ENCODE measurements around the gene FBXW4.
A peak's percentile ranks its signal among the peaks of the same experiment; 100 is the strongest.
"Not testable (repeated sequence)": the region's sequence is repeated elsewhere in the genome, so short reads cannot be mapped to it uniquely, and the experiment has no call there.

The FBXW4 gene

DNA sequence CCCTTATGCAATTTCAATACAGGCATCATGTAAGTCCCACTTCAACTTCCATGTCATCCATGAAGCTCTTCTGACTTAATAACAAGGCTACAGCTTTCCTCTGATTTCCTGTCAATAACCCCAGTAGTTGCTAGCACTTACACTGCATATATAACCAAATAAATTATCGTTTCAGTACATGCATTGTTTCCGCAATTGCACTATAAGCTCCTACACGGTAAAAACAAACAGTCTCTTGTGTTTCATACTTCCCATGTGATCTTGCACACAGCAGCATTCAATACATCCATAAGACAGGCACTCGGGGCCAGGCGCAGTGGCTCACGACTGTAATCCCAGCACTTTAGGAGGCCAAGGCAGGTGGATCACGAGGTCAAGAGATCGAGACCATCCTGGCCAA is 41.4 kb downstream of the FBXW4 start:
- DNase-seq (ENCODE audit: insufficient read length, low spot score), result no peak
- FAIRE-seq, result no peak
- TF ChIP-seq POLR2A (IDR thresholded peaks at IDR 0.05; ENCODE audit: low read depth, low read length), result no peak

DNA sequence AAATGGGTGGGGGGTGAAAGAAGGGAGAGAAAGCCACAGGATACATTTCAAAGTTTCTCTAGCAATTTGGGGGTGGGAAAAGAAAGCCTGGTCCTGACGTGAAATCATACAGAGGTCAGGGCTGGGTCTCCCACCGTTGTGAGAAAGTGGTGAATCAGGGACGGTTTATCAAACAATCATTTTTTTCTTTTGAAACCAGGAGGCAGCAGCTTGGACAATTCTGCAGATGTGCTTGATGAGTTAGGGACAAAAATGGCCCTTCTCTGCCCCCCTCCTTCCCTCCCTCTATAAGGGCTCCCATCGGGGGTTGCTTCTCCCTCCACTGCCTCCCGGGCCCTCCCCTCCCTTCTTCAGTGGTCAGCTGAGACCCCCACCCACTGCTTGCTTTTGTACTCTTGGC is 43.6 kb downstream of the FBXW4 start:
- no peak for FAIRE-seq
- no peak for DNase-seq (ENCODE audit: insufficient read length, low spot score)
- TF ChIP-seq POLR2A (IDR thresholded peaks at IDR 0.05; ENCODE audit: low read depth, low read length), result no peak

DNA sequence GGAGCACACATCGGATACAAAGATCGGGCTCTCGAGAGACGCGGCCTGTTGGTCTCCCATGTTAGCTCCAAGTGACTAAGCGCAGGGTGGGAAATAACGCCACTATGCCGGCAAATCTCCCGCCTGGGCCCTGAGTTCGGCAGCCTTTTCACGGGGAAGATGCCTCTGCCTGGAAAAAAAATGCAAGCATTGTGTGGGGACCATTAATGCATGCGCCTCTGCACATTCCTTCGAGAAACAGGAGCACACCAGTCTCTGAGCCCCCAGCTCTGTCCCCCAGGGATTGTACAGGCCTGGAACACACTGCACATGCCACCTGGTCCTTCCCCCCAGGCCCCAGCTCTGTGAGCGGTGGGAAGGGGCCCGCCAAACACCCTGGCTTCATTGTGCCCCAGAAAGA is 44.1 kb downstream of the FBXW4 start:
- TF ChIP-seq POLR2A (IDR thresholded peaks at IDR 0.05; ENCODE audit: low read depth, low read length), result no peak
- no peak for FAIRE-seq
- no peak for DNase-seq (ENCODE audit: insufficient read length, low spot score)

DNA sequence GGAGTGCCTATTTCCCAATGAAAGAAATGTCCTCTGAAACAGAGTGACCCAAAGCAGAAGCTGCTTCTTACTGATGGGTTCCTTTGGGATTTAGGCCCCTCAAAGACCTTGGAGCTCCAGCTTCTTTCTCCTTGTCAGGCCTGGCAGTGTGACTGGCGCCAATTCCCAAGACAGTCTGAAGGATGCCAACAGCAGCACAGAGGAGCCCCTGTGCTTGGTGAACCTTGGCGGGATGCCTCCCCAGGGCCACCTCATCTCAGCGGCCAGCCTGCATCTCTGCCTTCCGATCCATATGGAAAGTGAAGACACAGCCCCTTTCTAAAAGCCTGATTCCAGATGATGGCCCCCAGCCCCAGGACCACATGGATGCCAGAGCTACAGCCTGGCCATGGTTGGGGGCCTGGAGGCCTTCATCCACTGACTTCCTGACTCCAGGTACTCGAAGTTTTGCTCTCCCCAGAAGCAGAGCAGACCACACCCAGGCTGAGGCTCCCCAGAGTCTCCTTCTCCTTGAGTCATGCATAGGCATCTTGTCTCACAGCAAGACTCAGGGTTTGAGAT is 45.4 kb downstream of the FBXW4 start:
- FAIRE-seq (no peak), DNase-seq (ENCODE audit: insufficient read length, low spot score) (peak; percentile 19)
- TF ChIP-seq POLR2A (IDR thresholded peaks at IDR 0.05; ENCODE audit: low read depth, low read length), result no peak

DNA sequence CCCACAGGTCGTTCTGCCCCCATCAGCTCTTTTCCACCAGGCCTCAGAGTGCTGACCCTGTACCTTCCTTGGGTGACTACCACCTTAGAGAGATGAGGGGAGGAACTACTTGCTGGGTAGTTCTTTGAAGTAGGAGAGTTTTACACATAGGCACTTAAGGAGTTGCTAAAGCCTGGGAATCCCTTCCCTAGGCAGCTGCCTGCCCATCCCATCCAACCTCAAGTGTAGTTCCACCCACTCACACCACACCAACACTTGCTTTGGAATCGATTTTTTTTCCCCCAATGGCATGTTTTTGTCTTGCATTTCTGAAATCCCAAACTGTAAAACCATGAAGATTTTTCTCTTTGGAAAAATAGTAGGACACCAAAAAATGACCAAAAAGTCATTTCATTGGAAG is 47.7 kb downstream of the FBXW4 start:
- TF ChIP-seq POLR2A (IDR thresholded peaks at IDR 0.05; ENCODE audit: low read depth, low read length), result no peak
- FAIRE-seq (no peak), DNase-seq (ENCODE audit: insufficient read length, low spot score) (no peak)

DNA sequence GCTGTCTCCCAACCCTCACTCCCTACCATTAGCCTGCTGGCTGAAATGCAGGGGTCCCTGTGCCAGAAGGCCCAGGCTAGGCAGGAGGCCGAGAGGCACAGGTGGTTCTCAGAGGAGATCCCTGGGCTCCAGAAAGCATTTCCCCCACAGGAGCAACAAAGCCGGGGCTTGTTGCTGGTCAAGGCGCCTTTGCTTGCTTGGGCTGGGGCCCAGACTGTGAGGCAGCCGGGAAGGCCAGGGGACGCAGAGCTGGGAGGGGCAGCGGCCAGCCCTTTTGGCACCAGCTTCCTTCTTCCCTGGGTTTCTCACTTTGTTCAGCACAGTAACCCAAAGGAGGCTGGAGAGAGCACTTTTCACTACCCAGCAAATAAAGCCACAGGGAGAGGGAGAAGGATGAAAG is 48.6 kb downstream of the FBXW4 start:
- FAIRE-seq (no peak), DNase-seq (ENCODE audit: insufficient read length, low spot score) (no peak)
- TF ChIP-seq POLR2A (IDR thresholded peaks at IDR 0.05; ENCODE audit: low read depth, low read length), result no peak

DNA sequence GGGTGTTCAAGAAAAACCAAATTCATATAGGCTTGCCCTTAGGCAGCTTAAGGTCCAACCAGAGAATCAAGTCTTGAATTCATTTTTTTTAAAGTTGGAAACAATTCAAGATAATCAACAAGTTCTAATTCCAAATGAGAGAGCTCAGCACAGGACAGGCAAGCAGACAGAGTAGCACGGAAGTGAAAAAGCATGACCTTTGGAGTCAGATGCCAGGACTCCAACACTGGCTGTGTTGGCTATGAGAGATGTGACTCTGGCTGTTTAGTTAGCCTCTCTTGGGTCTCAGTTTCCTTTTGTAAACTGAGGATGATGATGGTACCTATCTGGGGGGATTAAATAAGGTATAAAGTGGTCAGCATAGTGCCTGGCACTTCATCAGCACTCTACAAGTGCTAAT is 49.3 kb downstream of the FBXW4 start:
- DNase-seq (ENCODE audit: insufficient read length, low spot score), result no peak
- no peak for TF ChIP-seq POLR2A (IDR thresholded peaks at IDR 0.05; ENCODE audit: low read depth, low read length)
- FAIRE-seq, result no peak

DNA sequence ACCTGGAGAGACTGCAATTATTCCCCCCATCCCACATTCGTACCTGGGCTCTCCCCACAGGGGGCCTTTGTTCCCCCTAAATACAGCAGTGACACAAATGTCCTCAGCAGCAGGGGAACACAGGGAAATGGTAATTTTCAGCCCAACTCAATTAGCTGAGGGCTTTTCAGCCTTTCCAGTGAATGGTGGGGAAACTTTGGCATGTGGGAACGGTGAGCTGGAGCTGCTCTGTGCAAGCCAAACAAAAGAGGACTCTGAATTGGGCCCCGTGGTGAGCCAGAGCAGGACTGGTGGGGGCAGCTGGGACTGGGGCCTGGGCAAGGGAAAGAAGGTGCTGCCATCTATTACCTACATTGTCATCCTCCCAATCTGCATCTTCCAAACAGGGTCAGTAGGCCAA is 51.0 kb downstream of the FBXW4 start:
- FAIRE-seq, result no peak
- no peak for DNase-seq (ENCODE audit: insufficient read length, low spot score)

DNA sequence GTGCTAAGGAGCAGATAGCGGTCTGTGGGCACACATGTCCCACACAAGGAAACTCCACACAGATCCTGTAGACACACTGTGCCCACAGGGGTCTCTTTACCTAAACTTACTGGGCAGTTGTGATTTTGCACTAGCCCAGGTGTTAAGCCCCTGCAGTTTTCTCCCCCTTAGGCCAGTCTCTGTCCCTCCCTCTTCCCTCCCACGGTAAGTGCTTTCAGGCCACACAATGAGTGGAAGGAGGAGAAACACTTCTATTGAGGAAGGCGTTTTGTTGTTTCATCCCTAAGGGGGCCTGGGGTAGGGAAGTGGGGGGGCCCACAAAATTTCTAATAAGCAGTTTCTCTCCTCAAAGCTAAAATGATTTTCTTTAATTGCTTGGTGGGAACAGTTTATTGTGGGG is 51.4 kb downstream of the FBXW4 start:
- no peak for TF ChIP-seq POLR2A (IDR thresholded peaks at IDR 0.05; ENCODE audit: low read depth, low read length)
- DNase-seq (ENCODE audit: insufficient read length, low spot score), result no peak
- FAIRE-seq, result no peak

More for the DNA sequence above, 51.0 kb downstream of the FBXW4 start:
- TF ChIP-seq POLR2A (IDR thresholded peaks at IDR 0.05; ENCODE audit: low read depth, low read length), result no peak

DNA sequence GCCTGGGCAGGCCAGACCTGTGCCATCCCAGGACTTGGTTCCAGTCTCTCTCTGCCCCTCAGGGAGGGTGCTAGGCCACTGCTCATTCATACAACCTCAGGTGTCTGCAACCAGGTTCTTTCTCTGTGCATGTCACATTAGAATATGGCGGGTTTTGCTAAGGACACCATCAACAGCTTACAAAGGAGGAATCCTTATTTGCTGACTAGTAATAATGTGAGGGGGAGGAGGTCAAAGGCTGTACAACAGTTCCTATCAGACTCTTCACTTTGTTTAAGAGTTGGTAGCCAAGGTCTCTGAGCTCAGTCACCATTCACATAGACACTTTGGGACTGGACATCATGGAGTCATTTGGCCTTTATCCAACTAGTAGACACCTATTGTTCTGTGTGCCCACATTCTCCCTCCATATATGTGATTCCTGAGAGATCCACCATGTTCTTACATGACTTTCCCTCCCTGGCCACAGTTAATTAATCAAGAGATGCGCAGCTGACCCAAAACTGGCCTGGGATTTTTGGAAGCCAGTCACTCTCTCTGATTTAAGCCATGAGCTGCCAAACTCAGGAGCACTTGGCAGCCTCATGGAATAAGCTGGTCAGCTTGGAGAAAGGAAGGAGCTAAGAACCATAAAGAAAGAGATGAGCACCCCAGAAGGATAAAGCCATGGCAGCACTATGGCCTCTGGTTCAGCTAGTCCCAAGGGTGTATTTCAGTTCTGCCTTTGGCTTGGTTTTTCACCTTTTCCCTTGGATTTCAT is 55.6 kb downstream of the FBXW4 start:
- FAIRE-seq (no peak), DNase-seq (ENCODE audit: insufficient read length, low spot score) (no peak)

DNA sequence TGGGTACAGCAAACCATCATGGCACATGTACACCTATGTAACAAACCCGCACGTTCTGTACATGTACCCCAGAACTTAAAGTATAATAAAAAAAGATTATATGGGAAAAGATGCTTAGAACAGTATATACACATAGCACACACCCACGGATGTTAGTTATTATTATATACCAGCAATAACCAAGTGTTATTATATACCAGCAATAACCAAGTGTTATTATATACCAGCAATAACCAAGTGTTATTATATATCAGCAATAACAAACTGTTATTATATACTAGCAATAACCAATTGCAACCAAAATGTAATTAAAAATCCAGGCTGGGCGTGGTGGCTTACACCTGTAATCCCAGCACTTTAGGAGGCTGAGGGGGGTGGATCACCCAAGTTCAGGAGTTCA is 61.5 kb downstream of the FBXW4 start:
- FAIRE-seq; DNase-seq (ENCODE audit: insufficient read length, low spot score): not testable (repeated sequence)

More for the DNA sequence above, 55.6 kb downstream of the FBXW4 start:
- TF ChIP-seq POLR2A (IDR thresholded peaks at IDR 0.05; ENCODE audit: low read depth, low read length), result no peak

DNA sequence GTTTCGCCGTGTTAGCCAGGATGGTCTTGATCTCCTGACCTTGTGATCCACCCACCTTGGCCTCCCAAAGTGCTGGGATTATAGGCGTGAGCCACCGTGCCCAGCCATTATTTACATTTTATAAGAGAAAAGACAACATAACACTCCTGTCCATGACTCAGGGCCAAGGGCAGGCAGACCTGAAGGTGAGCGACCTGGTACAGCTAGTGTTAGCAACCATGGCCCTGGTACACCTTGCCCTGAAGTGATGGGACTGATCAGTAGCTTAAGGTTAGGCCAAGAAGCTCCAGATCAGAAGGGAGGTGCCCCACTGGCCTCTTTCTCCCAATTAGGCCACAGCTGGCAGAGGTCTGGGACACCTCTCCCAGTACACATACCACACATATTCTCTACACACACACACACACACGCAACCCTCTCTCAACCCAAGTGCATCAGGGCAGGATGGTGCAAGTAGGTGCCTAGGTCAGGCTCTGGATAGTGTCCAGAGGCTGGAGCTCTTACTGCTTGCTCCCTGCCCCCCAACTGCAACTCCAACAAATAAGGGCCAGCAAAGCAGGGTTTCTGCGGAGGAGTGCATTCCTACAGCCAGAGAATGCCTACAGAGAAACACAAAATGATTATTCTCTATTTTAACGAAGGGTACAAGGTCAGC is 63.0 kb downstream of the FBXW4 start:
- FAIRE-seq (no peak), DNase-seq (ENCODE audit: insufficient read length, low spot score) (no peak)
- no peak for TF ChIP-seq POLR2A (IDR thresholded peaks at IDR 0.05; ENCODE audit: low read depth, low read length)

DNA sequence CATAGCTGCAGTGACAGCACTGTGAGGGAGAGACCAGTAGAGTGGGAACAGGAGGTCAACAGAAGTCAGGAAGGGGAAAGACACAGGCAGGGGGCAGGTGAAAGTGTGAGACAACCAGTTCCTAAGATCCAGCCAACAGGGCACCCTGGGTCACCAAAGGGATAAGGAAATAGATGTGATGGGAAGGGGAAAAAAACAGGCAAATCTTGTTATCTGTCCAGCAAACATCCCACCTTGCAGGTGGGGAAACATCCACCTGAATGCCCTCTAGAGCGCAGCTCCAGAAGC is 64.4 kb downstream of the FBXW4 start:
- no peak for FAIRE-seq
- DNase-seq (ENCODE audit: insufficient read length, low spot score), result no peak
- TF ChIP-seq POLR2A (IDR thresholded peaks at IDR 0.05; ENCODE audit: low read depth, low read length), result no peak

DNA sequence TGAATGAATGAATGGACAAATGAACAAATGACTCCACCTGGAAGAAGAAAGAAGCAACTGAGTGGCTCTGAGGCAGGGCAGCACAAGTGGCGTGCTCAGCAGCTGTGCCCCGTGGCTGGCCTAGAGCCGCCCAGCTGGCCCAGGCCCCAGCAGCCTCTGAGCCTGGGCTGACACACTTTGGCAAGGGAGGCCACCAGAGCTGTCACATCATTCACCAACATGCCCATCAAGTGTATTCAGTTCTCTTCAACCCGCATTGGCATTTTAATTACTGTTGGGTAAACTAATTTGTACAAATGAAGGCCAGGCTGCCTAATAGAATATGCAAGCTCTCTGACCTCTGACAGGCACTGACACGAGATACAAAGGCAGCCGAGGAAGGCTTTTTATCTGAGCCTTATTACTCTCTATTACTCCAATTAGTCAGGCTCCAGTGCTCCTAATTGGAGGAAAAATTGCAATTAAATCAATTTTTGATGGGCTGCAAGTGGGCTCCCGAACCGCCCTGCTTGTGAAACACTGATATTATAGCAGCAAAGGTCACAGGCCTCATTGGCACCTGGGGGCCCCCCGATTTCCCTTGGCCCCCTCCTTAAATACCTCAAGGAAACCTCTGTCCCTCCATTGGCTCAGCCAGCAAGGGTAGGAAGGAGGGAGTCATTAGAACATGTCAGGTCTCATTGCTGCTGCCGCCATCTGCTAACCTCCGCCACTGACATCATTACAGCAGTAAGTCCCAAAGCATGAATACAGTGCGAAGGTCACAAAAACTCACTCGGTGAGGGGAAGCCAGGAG is 64.9 kb downstream of the FBXW4 start:
- DNase-seq (ENCODE audit: insufficient read length, low spot score) (no peak), FAIRE-seq (no peak)
- no peak for TF ChIP-seq POLR2A (IDR thresholded peaks at IDR 0.05; ENCODE audit: low read depth, low read length)

Measured in H54 (cell line).